Activated gamma-delta T cell treated with Interleukin-2 at 50 U/mL for 16 hours (primary cell): ENCODE results near the gene CCNB1.
"Not testable (repeated sequence)": the region's sequence is repeated elsewhere in the genome, so short reads cannot be mapped to it uniquely, and the experiment has no call there.

Experiments
- DNase-seq: peaks from one replicate; pipeline ENCODE4 v3.0.0-alpha.2; 2020

CCNB1 gene

DNA sequence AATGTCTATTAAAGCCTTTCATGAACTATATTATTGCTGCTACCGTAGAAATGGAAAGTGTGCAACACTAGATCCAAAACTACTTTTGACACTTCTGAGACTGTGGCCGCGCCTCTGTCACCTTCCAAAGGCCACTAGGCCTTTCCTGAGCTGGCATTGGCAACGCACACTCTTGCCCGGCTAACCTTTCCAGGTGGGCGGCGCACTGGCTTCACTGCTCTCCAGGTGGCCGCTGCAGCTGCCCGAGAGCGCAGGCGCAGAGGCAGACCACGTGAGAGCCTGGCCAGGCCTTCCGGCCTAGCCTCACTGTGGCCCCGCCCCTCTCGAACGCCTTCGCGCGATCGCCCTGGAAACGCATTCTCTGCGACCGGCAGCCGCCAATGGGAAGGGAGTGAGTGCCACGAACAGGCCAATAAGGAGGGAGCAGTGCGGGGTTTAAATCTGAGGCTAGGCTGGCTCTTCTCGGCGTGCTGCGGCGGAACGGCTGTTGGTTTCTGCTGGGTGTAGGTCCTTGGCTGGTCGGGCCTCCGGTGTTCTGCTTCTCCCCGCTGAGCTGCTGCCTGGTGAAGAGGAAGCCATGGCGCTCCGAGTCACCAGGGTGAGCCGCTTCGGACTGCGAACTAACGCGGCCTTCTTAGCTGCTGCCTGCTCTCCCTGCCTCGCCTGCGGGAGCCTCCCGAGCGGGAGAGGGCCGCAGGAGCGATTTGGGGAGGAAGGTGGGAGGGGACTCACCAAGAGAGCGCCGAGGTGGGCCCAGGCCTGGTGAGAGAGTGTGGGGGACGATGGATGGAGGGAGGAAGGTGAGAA, at the start of gene CCNB1:
Gene CCNB1, plus strand, starts transcription at position 465 of the 807 bp plus-strand sequence. Its CDS starts 113 bp downstream, at position 578.
- DNase-seq = peak; percentile 96

DNA sequence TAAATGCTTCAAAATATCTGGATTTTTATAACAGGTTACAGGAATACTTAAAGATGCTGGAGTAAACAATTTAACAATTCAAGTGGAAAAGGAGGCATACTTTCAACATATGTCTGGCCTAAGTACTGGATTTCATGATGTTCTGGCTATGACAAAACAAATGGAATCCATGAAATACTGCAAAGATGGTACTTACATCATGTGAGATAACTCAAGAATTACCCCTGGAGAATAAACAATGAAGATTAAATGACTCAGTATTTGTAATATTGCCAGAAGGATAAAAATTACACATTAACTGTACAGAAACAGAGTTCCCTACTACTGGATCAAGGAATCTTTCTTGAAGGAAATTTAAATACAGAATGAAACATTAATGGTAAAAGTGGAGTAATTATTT, 37.5 kb upstream of the CCNB1 start:
- no peak for DNase-seq

DNA sequence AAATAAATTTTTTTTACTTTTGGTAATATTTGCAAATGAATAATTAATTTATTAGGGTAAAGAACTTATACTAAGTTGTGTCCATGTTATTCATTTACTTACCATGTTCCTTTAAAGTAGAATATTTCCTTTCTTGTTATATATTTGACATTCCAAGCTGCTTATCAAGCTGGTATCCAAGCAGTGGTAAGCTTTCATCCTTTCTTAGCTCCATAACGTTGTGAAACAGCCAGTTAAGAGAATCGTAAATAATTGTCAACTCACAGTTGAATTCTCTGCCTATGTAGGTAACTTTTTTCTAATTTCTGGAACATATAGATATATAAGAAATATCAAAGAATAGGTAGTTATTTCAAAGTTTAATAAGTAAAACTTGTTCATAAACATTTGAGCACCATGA, 36.7 kb upstream of the CCNB1 start:
- no peak for DNase-seq

DNA sequence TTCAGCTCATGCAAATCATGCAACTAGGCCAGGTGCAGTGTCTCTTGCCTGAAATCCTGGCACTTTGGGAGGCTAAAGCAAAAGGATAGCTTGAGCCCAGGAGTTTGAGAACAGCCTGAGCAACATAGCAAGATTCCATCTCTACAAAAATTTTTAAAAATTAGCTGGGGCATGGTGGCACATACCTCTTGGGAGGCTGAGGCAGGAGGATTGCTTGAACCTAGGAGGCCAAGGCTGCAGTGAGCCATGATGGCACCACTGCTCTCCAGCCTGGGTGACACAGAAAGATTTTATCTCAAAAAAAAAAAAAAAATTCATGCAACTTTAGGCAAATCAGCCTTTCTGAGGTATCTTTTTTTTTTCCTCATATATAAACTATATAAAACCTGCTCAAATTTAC, 35.6 kb upstream of the CCNB1 start:
- no peak for DNase-seq

DNA sequence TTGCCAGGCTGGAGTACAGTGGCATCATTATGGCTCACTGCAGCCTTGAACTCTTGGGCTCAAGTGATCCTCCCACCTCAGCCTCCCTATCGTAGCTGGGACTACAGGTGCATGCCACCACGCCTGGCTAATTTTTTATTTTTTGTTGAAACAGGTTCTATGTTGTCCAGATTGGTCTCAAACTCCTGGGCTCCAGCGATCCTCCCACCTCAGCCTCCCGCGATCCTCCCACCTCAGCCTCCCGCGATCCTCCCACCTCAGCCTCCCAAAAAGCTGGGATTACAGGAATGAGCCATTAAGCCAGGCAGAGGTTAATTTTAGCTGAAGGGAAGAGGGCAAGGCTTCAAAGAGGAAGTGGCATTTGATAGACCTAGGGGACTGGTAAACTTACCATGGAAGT, 32.8 kb upstream of the CCNB1 start:
- DNase-seq = no peak

DNA sequence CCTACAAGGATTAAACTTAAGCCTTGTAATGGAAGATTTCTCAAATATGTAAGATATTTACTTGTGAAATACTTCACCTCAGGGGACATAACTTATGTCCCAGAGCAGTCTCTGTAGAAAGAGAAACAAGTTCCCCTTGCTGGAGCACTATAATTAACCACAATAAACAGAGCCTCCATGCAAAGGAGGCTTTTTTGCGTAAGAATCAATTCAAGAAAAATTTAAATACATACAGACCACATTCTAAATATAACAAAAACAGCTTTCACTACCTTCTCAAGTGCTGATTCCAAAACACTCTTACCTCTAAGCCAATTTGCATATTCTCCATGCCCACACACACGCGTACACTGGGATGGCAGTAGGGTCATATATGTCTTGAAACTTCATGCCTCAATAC, 30.7 kb upstream of the CCNB1 start:
- DNase-seq = no peak

DNA sequence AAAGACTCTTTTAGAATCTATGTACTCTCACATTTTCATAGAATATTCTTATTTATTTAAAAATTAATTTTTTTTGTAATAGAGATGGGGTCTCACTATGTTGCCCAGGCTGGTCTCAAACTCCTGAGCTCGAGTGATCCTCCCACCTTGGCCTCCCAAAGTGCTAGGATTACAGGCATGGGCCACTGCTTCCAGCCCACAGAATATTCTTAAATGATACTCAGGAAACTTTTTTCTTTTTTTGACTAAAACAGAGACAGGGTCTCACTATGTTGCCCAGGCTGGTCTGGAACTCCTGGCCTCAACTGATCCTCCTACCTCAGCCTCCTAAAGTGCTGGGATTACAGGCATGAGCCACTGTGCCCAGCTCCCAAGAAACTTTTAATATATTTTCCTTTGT, 29.7 kb upstream of the CCNB1 start:
- not testable (repeated sequence) for DNase-seq

DNA sequence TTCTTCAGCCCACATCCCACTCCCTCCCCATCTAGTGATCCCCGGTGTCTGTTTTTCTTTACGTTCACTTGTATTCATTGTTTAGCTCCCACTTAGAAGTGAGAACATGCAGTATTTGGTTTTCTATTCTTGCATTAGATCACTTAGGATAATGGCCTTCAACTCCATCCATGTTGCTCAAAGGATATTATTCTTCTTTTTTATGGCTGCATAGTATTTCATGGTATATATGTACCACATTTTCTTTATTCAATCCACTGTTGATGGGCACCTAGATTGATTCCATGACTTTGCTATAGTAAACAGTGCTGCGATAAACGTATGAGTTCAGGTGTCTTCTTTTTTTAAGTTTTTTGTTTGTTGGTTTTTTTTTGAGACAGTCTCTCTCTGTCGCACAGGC, 29.1 kb upstream of the CCNB1 start:
- no peak for DNase-seq

DNA sequence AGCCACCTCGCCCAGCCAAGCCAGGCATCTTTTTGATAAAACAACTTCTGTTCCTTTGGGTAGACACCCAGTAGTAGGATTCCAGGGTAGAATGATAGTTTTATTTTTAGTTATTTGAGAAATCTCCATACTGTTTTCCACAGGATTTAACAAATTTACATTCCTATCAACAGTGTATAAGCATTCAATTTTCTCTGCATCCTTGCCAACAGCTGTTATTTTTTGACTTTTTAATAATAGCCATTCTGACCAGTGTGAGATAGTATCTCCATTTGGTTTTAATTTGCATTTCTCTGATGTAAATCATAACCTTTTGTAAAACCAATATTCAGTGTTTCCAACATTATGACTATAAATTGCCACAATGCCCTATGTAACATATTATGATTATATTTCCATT, 28.2 kb upstream of the CCNB1 start:
- no peak for DNase-seq

DNA sequence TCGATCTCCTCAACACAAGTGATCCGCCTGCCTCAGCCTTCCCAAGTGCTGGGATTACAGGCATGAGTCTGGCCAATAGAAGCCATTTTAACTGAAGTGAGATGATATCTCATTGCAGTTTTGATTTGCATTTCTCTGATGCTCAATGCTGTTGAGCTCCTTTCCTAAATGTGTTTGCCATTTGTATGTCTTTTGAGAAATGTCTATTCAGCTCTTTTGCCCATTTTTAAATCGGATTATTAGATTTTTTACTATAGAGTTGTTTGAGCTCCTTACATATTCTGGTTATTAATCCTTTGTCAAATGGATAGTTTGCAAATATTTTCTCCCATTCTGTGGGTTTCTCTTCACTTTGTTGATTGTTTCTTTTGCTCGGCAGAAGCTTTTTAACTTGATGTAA, 26.7 kb upstream of the CCNB1 start:
- not testable (repeated sequence) for DNase-seq

DNA sequence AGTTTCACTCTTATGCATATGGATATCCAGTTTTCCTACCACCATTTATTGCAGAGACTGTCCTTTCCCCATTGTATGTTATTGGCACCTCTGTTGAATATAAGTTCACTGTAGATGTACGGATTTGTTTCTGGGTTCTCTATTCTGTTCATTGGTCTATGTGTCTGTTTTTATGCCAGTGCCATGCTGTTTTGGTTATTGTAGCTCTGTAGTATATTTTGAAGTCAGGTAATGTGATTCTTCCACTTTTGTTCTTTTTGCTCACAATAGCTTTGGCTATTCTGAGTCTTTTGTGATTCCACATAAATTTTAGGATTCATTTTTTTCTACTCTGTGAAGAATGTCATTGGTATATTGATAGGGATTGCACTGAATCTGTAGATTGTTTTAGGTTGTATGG, 26.1 kb upstream of the CCNB1 start:
- DNase-seq = no peak

DNA sequence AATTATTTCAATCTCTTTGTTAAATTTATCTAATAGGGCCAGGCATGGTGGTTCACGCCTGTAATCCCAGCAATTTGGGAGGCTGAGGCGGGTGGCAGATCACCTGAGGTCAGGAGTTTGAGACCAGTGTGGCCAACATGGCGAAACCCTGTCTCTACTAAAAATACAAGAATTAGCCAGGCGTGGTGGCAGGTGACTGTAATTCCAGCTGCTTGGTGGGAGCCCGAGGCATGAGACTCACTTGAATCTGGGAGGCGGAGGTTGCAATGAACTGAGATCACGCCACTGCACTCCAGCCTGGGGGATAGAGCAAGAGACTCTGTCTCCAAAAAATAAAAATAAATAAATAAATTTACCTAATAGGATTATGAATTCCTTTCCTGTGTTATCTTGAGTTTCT, 18.4 kb upstream of the CCNB1 start:
- DNase-seq = not testable (repeated sequence)

DNA sequence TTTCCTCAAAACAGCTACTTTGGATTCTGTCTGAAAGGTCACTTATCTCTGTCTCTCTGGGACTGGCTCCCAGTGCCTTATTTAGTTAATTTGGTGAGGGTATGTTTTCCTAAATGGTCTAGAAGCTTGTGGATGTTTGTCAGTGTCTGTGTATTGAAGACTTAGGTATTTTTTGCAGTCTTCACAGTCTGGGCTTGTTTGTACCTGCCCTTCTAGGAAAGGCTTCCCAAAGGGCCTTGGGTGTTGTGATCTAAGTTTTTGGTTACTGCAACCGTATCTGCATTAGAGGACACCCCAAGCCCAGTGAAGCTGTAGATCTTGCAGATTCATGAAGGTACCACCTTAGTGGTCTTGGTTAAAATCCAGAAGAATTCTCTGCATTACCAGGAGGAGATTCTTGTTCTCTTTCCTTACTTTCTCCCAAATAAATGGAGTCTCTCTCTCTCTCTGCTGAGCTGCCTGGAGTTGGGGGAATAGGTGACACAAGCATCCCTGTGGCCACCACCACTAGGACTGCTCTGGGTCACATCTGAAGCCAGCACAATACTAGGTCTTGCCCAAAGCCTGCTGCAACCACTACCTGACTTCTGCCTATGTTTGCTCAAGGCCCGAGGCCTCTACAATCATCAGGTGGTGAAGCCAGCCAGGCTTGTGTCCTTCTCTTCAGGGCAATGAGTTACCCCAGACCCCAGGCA, 17.8 kb upstream of the CCNB1 start:
- DNase-seq = no peak

DNA sequence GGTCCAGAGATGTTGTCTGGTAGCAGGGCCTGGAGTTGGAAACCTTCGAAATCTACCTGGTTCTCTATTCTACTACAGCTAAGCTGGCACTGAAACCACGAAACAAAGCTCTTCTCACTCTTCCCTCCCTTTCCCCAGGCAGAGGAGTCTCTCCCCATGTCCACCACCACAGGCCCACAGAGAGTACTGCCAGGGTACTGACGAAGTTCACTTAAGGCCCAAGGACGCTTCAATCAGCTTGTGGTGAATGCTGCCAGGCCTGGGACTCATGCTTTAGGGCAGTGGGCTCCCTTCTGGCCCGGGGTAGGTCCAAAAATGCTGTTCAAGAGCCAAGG, 17.3 kb upstream of the CCNB1 start:
- DNase-seq = no peak

DNA sequence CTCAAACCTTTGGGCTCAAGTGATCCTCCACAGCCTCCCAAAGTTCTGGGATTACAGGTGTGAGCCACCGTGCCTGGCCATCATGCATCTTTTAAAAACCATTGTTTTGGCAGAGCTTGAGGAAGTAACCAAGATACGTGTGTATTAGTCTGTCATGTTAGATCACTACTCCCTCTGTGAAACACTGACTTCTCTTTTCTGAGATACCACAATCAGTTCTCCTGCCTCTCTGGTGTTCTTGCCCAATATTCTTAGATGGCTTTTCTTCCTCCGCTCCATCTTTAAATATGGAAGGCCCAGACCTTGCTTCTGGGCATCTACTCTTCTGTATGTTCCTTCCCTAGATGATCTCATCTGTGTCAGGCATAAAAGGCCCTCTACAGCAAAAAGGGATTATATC, 14.2 kb upstream of the CCNB1 start:
- no peak for DNase-seq

DNA sequence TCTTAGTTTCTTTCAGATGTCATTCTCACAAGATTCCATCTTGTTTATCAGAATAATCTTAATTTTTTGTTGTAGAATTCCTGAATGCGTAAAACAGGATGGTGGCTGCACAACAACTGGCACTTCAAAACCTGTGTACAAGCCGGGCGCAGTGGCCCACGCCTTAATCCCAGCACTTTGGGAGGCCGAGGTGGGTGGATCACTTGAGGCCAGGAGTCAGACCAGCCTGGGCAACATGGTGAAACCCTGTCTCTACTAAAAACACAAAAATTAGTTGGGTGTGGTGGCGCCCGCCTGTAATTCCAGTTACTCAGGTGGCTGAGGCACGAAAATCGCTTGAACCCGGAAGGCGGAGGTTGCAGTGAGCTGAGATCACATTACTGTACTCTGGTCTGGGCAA, 10.5 kb upstream of the CCNB1 start:
- DNase-seq = no peak

DNA sequence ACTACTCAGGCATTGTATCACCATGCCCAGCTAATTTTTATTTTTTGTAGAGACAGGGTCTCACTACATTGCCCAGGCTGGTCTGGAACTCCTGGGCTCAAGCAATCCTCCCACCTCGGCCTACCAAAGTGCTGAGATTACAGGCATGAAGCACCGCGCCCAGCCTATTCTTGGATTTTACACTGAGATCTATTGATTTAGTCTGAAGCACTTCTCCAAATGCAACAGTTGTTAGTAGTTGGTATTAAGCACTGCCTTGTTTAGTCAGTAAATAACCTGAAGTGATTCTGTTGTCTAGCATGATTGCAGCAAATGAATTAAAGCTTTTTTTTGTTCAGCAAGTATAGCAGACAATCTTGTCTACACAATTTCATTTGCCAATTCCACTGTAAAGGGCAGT, 8.9 kb upstream of the CCNB1 start:
- no peak for DNase-seq

DNA sequence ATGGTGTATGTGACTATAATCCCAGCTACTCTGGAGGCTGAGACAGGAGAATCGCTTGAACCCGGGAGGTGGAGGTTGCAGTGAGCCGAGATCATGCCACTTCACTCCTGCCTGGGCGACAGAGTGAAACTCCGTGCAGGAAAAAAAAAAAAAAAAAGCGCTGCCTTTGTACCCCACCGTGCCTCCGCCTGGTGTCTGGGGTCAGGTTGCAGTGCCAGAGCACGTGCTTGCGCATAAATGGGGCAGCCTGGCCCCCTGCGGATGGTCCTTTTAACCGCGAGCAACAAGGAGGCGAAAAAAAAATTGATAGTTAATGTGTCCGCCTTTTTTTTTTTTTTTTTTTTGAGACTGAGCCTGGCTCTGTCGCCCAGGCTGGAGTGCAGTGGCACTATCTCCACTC, 6.3 kb upstream of the CCNB1 start:
- DNase-seq = no peak

DNA sequence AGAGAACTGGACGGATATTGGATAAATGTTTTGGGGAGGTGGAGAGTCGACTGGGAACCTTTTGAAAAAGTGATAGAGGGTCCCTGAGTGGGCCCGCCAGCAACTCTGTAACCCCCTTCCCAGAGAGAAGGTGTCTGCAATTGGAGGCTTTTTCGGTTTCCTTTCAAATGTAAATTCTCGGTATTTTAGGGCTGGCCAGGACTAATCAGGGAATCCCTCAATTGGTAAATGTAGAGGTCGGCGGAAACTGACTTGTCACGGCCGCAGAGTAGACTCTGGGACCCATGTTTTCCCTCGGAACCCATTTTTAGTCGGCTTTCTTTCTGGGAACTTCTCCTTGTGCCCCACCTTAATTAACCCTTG, 524 bp downstream of the CCNB1 start:
- DNase-seq = no peak

DNA sequence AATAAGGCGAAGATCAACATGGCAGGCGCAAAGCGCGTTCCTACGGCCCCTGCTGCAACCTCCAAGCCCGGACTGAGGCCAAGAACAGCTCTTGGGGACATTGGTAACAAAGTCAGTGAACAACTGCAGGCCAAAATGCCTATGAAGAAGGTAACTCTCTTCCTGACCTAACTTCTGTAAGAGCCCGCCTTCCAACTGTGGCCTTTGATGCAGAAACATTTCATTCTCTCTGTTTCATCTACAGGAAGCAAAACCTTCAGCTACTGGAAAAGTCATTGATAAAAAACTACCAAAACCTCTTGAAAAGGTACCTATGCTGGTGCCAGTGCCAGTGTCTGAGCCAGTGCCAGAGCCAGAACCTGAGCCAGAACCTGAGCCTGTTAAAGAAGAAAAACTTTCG, 979 bp downstream of the CCNB1 start:
- no peak for DNase-seq

DNA sequence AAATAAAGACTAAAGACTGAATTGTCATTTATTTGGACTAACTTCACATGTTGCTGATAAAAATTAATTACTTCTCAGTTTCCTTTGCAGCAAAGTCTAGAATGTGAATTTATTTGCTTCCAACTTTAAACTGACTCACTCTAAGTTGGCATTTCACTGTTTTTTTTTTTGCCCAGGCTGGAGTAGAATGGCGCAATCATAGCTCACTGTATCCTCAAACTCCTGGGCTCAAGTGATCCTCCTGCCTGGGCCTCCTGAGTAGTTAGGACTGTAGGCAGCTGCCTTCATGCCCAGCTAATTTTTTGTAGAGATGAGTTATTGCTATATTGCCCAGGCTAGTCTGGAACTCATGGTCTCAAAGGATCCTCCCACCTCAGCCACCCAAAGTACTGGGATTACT, 3.5 kb downstream of the CCNB1 start:
- no peak for DNase-seq

DNA sequence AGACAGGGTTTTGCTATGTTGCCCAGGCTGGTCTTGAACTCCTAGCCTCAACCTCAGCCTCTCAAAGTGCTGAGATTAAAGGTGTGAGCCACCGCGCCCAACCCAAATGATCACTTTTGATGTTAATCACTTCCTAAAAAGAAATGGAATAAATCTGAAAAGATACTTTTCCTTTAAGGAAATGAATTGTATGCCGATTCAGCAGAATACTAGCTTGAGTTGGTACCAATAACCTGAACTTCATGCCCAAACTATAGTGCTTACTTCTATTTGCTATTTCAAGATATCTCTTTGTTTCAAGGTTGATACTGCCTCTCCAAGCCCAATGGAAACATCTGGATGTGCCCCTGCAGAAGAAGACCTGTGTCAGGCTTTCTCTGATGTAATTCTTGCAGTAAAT, 4.0 kb downstream of the CCNB1 start:
- DNase-seq = no peak

DNA sequence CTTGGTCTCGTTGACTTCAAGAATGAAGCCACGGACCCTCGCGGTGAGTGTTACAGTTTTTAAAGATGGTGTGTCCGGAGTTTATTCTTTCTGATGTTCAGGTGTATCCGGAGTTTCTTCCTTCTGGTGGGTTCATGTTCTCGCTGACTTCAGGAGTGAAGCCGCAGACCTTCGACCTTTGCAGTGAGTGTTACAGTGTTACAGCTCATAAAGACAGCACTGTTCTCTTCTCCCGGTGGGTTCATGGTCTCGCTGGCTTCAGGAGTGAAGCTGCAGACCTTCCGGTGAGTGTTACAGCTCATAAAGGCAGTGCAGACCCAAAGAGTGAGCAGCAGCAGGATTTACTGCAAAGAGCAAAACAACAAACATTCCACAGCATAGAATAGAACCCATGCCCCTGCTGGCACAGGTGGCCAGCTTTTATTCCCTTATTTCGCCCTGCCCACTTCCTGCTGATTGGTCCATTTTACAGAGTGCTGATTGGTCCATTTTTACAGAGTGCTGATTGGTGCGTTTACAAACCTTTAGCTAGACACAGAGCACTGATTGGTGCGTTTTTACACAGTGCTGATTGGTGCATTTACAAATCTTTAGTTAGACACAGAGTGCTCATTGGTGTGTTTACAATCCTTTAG, 14.8 kb downstream of the CCNB1 start:
- not testable (repeated sequence) for DNase-seq

DNA sequence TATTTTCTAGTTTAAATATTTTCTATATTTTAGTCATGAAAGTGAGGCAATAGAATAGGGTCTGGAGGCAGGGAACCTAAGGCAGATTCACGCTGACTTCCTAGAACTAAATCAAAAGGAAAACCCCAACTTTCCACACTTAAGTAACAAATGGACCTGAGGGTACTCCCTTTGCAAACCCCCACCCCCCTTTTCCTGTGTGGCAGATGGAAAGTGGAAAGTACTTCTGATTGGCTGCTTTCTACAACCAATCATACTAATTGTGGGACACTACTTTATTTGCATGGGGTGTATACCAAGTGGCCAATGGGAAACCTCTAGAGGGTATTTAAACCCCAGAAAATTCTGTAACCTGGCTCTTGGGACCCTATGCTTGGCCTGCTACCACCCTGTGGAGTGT, 17.7 kb downstream of the CCNB1 start:
- DNase-seq = no peak
